ENCODE results near the gene ANXA5.

ANXA5 gene

DNA sequence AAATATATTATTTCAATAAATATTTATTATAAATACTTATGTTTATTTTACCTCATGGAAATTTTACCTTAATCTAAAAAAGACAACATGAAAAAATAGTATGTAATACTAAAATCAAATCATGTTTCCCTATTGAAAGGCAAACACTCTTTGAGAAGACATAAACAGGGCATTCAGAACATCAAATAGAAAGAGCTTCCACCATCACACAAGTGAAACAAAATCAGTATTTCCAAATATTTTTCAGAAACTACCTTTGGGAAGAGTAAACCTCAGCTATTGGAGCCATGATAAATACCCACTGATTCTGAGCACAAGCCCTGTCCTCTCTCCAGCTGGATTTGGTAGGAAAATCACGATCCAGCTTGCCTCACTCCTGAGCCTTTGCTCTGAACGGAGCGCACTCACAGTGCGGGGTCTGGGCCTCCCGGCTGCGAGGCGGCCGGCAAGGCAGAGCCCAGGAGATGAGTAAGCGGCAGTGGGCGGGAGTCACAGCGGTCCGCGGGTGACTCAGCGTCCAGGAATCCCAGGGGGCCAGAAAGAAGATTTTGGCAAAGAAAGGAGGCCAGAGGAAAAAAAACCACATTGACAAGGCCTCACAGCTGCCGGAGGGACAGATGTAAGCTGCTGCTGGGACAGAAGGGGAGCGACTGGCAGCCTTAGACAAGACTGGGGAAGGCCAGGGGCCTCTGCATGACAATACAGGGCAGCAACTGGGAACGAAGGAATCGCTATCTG is 14.7 kb upstream of the ANXA5 start:
- no peak for DNase-seq

DNA sequence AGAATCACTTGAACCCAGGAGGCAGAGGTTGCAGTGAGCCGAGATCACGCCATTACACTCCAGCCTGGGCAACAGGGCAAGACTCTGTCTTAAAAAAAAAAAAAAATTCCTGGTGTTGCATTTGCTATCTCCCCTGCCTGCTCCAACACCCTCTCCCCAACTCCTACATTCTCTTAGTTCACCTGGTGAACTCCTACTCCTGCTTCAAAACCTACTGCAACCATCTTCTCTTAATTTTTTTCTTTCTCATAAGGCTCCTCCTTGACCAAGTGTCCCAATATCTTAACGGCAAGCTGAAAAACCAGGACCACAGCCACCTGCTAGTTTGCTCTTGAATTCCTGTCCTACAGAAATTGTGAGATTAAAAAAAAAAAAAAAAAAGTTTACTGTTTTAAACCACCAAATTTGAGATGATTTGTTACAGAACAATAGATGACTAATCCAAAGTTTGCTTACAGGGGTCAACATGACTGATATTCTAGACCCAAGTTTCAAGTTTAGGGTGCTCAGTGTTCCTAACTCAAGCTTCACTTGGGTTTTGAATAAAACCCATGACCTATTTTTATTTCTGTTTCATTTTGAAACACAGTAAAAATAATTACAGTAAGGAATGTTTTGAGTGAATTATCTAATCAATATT is 13.1 kb upstream of the ANXA5 start:
- no peak for DNase-seq

GRCh38 chr4:121707344-121707743 is 10.6 kb upstream of the ANXA5 start:
- DNase-seq: no peak

DNA sequence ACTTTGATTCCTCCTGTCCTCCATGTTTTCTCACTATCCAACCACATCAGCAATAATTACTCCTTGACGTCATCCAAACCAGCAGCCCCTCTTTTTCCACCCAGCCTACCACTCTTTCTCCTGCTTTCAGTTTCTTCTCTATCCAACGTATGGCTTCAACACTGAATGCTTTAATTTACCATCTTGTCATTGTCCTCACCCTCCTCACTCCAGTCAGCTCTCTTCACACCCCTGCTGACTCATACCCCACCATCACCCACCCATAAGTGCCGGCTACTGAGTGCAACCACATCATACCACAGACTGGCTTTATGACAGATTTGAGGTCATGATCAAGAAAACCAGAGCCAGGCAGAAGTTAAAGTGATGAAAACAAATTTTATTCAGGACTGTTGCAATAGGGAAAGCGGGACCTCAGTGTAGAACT is 9.8 kb upstream of the ANXA5 start:
- DNase-seq: no peak

GRCh38 chr4:121705521-121705920 is 8.7 kb upstream of the ANXA5 start:
- no peak for DNase-seq

DNA sequence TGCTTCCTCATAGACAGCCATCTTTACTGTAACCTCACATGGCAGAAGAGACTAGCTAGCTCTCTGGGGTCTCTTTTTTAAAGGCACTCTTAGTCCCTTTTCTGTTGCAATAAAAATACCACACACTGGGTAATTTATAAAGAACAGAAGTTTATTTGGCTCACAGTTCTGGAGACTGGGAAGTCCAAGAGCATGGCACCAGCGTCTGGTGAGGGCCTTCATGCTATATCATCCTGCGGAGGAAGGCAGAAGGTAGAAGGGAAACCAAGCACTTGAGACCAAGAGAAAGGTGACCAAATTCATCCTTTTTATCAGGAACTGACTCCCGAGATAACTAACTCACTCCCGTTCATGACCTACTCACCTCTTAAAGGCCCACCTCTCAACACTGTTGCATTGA is 5.4 kb upstream of the ANXA5 start:
- DNase-seq: no peak

DNA sequence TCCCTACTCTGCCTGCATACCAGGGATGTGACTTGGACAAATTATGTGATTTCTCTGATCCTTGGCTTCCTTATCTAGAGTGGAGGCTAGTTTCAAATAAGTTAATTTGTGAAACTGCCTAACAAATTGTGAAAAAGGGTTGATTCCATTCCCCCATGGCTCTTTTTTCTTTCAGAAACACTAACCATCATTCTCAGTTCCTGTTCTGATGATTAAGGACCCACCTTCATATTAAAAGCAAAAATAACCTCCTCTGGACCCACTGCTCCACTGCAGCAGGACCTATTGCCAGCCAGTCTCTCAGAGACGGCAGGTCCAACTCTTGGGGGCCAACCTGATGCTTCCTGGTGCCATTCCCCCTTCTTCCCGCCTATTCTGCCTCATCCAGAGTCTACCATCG is 4.5 kb upstream of the ANXA5 start:
- no peak for DNase-seq

- no peak for DNase-seq
Measured at GRCh38 chr4:121698236-121698671, 1.5 kb upstream of the ANXA5 start.

GRCh38 chr4:121697564-121697963 is 784 bp upstream of the ANXA5 start:
- no peak for DNase-seq

DNA sequence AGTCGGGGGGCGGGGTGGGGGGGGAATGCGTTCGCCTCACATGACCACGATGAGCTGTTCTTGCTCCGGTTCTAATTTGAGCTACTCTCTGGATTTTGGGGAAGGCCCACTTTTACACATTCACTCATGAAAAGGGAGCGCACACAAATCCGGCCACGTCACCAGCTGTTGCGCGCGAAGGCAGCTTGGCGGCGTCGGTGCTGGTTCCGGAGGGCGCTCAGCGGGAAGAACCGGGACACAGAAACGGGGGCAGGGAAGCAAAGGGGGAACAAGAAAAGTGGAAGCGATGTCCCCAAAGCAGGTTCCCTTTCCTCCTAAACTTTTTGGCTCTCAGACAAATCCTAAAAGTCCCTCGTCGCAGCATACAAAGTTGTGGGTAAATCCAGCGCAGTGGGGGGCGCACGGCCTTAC is 605 bp downstream of the ANXA5 start:
- DNase-seq: no peak

- DNase-seq: no peak
Measured at GRCh38 chr4:121693886-121694285, 2.9 kb downstream of the ANXA5 start.

GRCh38 chr4:121693450-121693849 is 3.3 kb downstream of the ANXA5 start:
- DNase-seq: no peak

- DNase-seq: no peak
Measured at GRCh38 chr4:121692261-121692660, 4.5 kb downstream of the ANXA5 start.

GRCh38 chr4:121690001-121690400 is 6.8 kb downstream of the ANXA5 start:
- no peak for DNase-seq

- no peak for DNase-seq
Measured at GRCh38 chr4:121688701-121689100, 8.1 kb downstream of the ANXA5 start.

DNA sequence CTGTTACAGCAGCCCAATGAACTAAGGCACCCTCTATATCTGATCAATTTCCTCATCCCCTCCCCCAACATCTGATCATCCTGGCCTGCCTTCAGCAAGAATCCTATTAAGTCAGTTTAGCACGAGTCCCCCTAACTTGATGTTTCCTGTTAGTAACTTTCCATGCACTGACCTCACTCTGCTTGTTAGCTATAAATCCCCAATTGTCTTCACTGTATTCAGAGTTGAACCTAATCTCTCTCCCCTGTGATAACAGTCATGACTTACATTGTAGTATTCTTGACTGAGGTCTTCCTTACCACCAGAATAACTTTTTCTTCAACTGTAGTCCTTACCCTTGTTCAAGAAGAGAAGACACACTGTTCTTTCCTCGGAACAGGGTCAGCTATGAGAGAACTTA is 8.5 kb downstream of the ANXA5 start:
- DNase-seq: no peak

DNA sequence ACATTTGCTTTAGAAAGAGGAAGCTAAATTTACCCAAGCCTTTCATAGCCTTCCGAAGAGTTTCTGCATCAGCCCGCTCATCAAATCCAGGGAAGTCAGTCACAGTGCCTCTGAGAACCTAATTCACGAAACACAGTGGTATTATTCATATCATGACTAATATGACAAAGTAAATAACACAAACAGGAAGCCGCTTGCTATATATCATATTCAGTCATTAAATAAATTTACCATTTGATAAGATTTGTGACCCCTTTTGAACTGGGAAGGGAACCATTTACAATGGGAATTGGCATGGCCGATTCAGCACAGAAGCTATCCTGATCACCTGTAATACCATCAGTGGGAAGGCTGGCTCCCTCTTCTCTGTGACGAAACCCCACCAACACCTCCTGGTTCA is 10.5 kb downstream of the ANXA5 start:
- DNase-seq: no peak

DNA sequence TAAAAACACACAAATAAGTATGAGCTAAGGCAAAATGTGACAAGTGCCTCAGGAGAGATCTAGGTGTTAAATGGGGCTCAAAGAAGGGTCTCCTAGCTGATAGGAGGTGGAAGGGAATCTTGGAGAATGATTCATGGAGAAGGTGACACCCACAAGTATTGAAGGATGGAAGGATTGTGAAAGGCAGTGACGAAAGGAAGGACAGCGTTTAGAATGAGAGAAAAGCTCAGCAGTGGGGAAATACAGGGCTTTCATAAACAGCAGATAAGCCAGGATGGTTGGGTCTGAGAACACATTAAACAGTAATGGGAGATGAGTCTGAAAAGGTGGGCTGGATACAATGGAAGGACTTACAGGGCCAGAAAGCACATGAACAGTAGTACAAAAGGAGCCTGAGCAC is 11.5 kb downstream of the ANXA5 start:
- no peak for DNase-seq

DNA sequence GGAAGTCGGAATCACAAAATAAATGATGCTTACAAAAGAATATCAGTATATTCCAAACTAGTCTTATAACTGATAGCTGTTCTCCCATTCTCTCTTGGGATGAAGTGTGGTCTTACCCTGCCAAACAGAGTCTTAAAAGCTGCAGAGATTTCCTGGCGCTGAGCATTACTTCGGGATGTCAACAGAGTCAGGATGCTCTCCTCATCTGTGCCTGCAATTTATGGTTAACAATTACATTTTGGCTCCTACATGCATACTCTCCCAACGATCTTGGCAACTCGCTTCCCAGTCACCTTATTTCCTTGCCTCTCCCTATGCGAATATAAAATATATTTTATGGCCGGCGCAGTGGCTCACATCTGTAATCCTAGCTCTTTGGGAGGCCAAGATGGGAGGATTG is 12.2 kb downstream of the ANXA5 start:
- no peak for DNase-seq

- no peak for DNase-seq
Measured at GRCh38 chr4:121684016-121684415, 12.8 kb downstream of the ANXA5 start.

DNA sequence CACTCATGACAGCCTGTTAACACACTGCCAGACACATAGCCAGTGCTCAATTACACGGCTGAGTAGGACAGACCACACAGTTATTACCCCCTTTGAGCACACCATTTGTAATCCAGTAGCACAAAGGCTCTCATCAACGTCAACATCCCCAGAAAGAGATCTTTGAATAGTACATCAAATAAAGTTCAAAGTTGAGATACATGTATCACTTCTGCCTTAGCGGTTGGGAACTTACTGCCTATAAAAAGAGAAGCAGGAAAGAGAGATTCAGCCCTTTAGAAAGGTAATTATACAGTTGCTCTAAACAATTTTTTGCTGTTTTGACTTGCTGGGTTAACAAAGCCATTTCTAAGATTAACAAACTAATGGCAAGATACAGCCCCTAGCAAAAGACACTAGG is 16.2 kb downstream of the ANXA5 start:
- no peak for DNase-seq

DNA sequence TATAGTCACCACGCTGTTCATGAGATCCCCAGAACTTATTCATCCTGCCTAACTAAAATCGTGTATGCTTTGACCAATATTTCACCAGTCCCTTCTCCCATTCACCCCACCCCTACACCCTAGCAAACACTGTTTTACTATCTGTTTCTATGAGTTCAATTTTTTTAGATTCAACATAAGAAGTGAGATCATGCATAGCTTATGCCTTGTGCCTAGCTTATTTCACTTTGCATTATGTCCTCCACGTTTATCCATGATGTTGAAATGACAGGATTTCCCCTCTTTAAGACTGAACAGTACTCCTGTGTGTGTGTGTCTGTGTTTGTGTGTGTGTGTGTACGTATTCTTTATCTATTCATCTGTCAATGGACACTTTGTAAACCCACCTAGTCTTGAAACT is 16.8 kb downstream of the ANXA5 start:
- no peak for DNase-seq

DNA sequence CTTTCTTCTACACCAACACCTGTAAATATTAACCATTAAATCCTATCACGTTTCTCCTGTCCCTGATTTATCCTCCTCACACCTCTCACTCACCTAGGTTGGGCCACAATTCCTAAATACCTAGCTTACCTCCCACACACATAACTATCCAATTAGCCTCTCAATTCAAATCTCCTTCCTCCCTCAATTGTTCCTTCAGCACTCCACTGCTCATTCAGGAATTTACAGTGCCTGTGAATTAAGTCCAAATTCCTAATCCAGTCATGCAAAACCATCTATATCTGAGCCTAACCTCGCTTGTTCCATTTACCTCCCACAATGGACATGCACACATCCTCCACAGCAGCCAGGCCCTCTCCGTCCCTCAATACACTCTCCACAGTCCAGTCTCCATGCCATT is 17.5 kb downstream of the ANXA5 start:
- no peak for DNase-seq

GRCh38 chr4:121677524-121677923 is 19.3 kb downstream of the ANXA5 start:
- no peak for DNase-seq

Measured in DMS79 (cell line).